K562 (cell line): Measurements from ENCODE around the gene DMXL1. TPM values are rescaled to one million over a fixed set of nuclear protein-coding genes. Genes with fewer than 3 reads are reported as not detected.

Experiments used
- ATAC-seq: fragments of 200-7000 bp; cut with Tn5 transposase; 3 replicates; pipeline ENCODE4 v1.9.1; 2020; ENCODE audit warnings: moderate library complexity
- BruUV-seq: library from RNA; stranded (reverse); fragments of 400-500 nt; replicated peaks from 2 replicates; lab custom pipeline; 2021; lab: Mats Ljungman, UMichigan
- CTCF ChIA-PET: fragments of 300-600 bp; formaldehyde crosslinking; extraction: SDS; loops from one replicate; lab custom pipeline; 2021; ENCODE audit warnings: low intra/inter-chr PET ratio; lab: Yijun Ruan, JAX
- POLR2A ChIA-PET: fragments of 300-600, 350-650 bp; sonication (Branson Sonifier 250); formaldehyde crosslinking; extraction: SDS; loops from one replicate; lab custom pipeline; 2021; ENCODE audit warnings: antibody characterized with exemption, inconsistent platforms; lab: Yijun Ruan, JAX
- DNase-seq, 4 experiments: peaks; one replicate each; pipeline versions ENCODE4 v3.0.0 to v3.0.0-alpha.2; 2011 to 2018; ENCODE audit warnings: low spot score in 3 of 4, mixed read lengths in 3 of 4; ENCODE audit errors: extremely low read depth in 1 of 4
- FAIRE-seq: peaks from 2 replicates; lab custom pipeline; 2011; peaks lifted over from hg19 to GRCh38; lab: Jason Lieb, UNC
- H2AFZ ChIP-seq: 2 replicates; pipeline ENCODE4 v1.6.0; 2011; ENCODE audit warnings: low read depth, low read length, control low read depth, inconsistent platforms
- H3K27ac ChIP-seq: fragments of 200-600 bp; 3 replicates; pipeline ENCODE4 v1.8.0; 2011; ENCODE audit warnings: low read depth, mild to moderate bottlenecking, control low read depth, inconsistent platforms, low read length, moderate library complexity, mixed read lengths; ENCODE audit errors: extremely low read depth
- H3K27me3 ChIP-seq, 2 experiments: fragments of 300-600 bp in 1 of 2; 2 replicates in 1 of 2; 3 replicates in 1 of 2; pipeline versions ENCODE4 v1.6.0 to v1.8.0; 2011; ENCODE audit warnings: inconsistent platforms in 2 of 2, low read length in 2 of 2, mild to moderate bottlenecking in 1 of 2, mixed read lengths in 1 of 2, moderate library complexity in 1 of 2; ENCODE audit not compliant: control insufficient read depth in 2 of 2, insufficient read depth in 2 of 2
- H3K36me3 ChIP-seq: fragments of 300-600 bp; 3 replicates; pipeline ENCODE4 v1.8.0; 2011; ENCODE audit warnings: mild to moderate bottlenecking, low read length, inconsistent platforms; ENCODE audit not compliant: control insufficient read depth, insufficient read depth
- H3K4me1 ChIP-seq, 2 experiments: fragments of 200-600 bp in 1 of 2; replicated peaks in 1 of 2; 2 replicates in 1 of 2; 3 replicates in 1 of 2; pipeline versions ENCODE4 v1.5.1 to v1.8.0; 2011; ENCODE audit warnings: inconsistent platforms in 2 of 2, low read length in 2 of 2, mild to moderate bottlenecking in 1 of 2, mixed read lengths in 1 of 2, moderate library complexity in 1 of 2; ENCODE audit not compliant: control insufficient read depth in 2 of 2, insufficient read depth in 2 of 2
- H3K4me2 ChIP-seq: 2 replicates; pipeline ENCODE4 v1.6.1; 2011; ENCODE audit warnings: low read length, control low read depth, inconsistent platforms, mixed read lengths; ENCODE audit not compliant: insufficient read depth
- H3K4me3 ChIP-seq: fragments of 200-600 bp; sonication (generic), shearing (Covaris generic); 2 replicates; pipeline ENCODE4 v1.5.1; 2016; ENCODE audit warnings: control low read depth, inconsistent platforms
- H3K79me2 ChIP-seq: fragments of 200-600 bp; 3 replicates; pipeline ENCODE4 v1.8.0; 2011; ENCODE audit warnings: low read length, inconsistent platforms; ENCODE audit not compliant: control insufficient read depth, insufficient read depth
- H3K9ac ChIP-seq, 2 experiments: 2 replicates each; pipeline versions ENCODE4 v1.6.0 to v1.6.1; 2011; ENCODE audit warnings: low read depth in 2 of 2, low read length in 2 of 2, control low read depth in 1 of 2, inconsistent platforms in 1 of 2, mild to moderate bottlenecking in 1 of 2, mixed read lengths in 1 of 2; ENCODE audit not compliant: insufficient read depth in 1 of 2
- H3K9me1 ChIP-seq: one replicate; pipeline ENCODE4 v1.6.0; 2011; ENCODE audit warnings: inconsistent platforms, mild to moderate bottlenecking, low read length, moderate library complexity; ENCODE audit not compliant: control insufficient read depth, insufficient read depth
- H3K9me3 ChIP-seq: replicated peaks from 2 replicates; pipeline ENCODE4 v1.5.1; 2011; ENCODE audit warnings: low read depth, low read length, inconsistent platforms; ENCODE audit not compliant: control insufficient read depth, insufficient read depth
- H4K20me1 ChIP-seq: replicated peaks from 2 replicates; pipeline ENCODE4 v1.6.1; 2011; ENCODE audit warnings: low read length, inconsistent platforms, mixed read lengths; ENCODE audit not compliant: control insufficient read depth, insufficient read depth
- CEBPB ChIP-seq: fragments of 450-650 bp; IDR thresholded peaks from 2 replicates; pipeline ENCODE4 v1.6.1; 2016; ENCODE audit warnings: missing genetic modification characterization, missing compliant biosample characterization
- FOXK1 ChIP-seq: sonication (generic); formaldehyde crosslinking; IDR thresholded peaks from 2 replicates; pipeline ENCODE4 v1.8.0; 2022; ENCODE audit warnings: missing genetic modification reagents, mild to moderate bottlenecking, borderline replicate concordance
- FOXM1 ChIP-seq, 2 experiments: fragments of 450-650 bp in 1 of 2; sonication (generic) in 1 of 2; formaldehyde crosslinking in 1 of 2; IDR thresholded peaks; 2 replicates each; pipeline versions ENCODE4 v1.6.1 to v1.9.0; 2017 to 2022; ENCODE audit warnings: low read depth in 2 of 2, mild to moderate bottlenecking in 2 of 2, missing genetic modification reagents in 1 of 2, moderate library complexity in 1 of 2
- MXI1 ChIP-seq: IDR thresholded peaks from 2 replicates; pipeline ENCODE4 v1.6.1; 2011; ENCODE audit warnings: low read depth, mild to moderate bottlenecking, improper control_type of control experiment, low read length
- NR2C2 ChIP-seq, 2 experiments: fragments of 200-800 bp in 1 of 2; sonication (Bioruptor generic) in 1 of 2; sonication (generic) in 1 of 2; formaldehyde crosslinking in 1 of 2; IDR thresholded peaks; 2 replicates each; pipeline versions ENCODE4 v1.6.1 to v1.8.0; 2016 to 2022; ENCODE audit warnings: mild to moderate bottlenecking in 1 of 2, missing compliant biosample characterization in 1 of 2, missing genetic modification characterization in 1 of 2, missing genetic modification reagents in 1 of 2
- SAP30 ChIP-seq: fragments of 200-600 bp; sonication (generic); IDR thresholded peaks from 2 replicates; pipeline ENCODE4 v1.6.1; 2012; ENCODE audit warnings: borderline replicate concordance, low read depth, mild to moderate bottlenecking, moderate library complexity, low read length, control low read depth, inconsistent platforms; ENCODE audit not compliant: insufficient read depth, poor library complexity, severe bottlenecking
- SMARCB1 ChIP-seq: IDR thresholded peaks from 2 replicates; pipeline ENCODE4 v1.6.1; 2011; ENCODE audit warnings: improper control_type of control experiment, low read depth; ENCODE audit not compliant: insufficient read length
- SPI1 ChIP-seq: IDR thresholded peaks from 2 replicates; pipeline ENCODE4 v1.6.1; 2011; ENCODE audit warnings: low read depth, low read length, control low read depth, borderline replicate concordance
- ZNF212 ChIP-seq: fragments of 450-650 bp; formaldehyde crosslinking; IDR thresholded peaks from 2 replicates; pipeline ENCODE4 v1.4.0; 2020; ENCODE audit warnings: mild to moderate bottlenecking
- WGBS: fragments of 100-300 bp; shearing (Covaris generic); methylation state at CpG from one replicate; pipeline ENCODE4 v1.1.6; 2016; ENCODE audit warnings: low coverage, mixed read lengths; ENCODE audit not compliant: insufficient coverage; ENCODE audit errors: missing lambda C conversion rate; 5-methylcytosine and 5-hydroxymethylcytosine counted together
- in situ Hi-C: fragments of 300-500 bp; cut with MboI; formaldehyde crosslinking; loops from 4 replicates; pipeline ENCODE4 v1.15.0; 2018; ENCODE audit warnings: inconsistent platforms, mixed read lengths
- intact Hi-C: fragments of 100-400 bp; cut with micrococcal nuclease; formaldehyde crosslinking; loops from 2 replicates; pipeline ENCODE4 v1.14.2; 2022
- polyA plus RNA-seq, 8 experiments: library from polyadenylated mRNA; depleted of rRNA in 4 of 8; stranded (reverse) in 5 of 8; unstranded in 3 of 8; fragments of >200 nt; fragmentation: Nextera tagmentation in 2 of 8; fragmentation: Illumina TruSeq in 1 of 8; extraction: Ambion mirVana in 2 of 8; extraction: Trizol in 1 of 8; gene quantifications; 2 replicates each; pipeline versions ENCODE4 v1.2.1 to v1.2.3, GENCODE V29; 2011 to 2014; ENCODE audit warnings: inconsistent platforms in 1 of 8, missing spikeins in 1 of 8
- total RNA-seq, 7 experiments: library from RNA; depleted of rRNA in 6 of 7; stranded (reverse); fragments of >200 nt in 6 of 7; fragmentation: Illumina TruSeq in 2 of 7; extraction: Trizol in 2 of 7; gene quantifications; 2 replicates each; pipeline versions ENCODE4 v1.2.1 to v1.2.3, GENCODE V29; 2011 to 2021; ENCODE audit warnings: low replicate concordance in 1 of 7
- TF ChIP-seq, protein P1 (sequence below): sonication (generic); formaldehyde crosslinking; IDR thresholded peaks from 2 replicates; pipeline ENCODE4 v1.8.0; 2022; ENCODE audit warnings: mild to moderate bottlenecking, low read depth, missing genetic modification reagents
- TF ChIP-seq, protein P2 (sequence below), 3 experiments: fragments of 200-800 bp in 1 of 3; sonication (Bioruptor generic) in 1 of 3; sonication (generic) in 1 of 3; formaldehyde crosslinking in 1 of 3; IDR thresholded peaks; 2 replicates each; pipeline versions ENCODE4 v1.6.1 to v1.8.0; 2016 to 2022; ENCODE audit warnings: mild to moderate bottlenecking in 2 of 3, missing compliant biosample characterization in 2 of 3, missing genetic modification characterization in 2 of 3, missing genetic modification reagents in 1 of 3

DMXL1 gene
- total and polyA plus RNA-seq, 9 of the 15 experiments (the other 6 are each of a cell fraction or from before 2014, with no cell fraction given) = 8.3 to 40.3 (median 30.6) TPM

DNA sequence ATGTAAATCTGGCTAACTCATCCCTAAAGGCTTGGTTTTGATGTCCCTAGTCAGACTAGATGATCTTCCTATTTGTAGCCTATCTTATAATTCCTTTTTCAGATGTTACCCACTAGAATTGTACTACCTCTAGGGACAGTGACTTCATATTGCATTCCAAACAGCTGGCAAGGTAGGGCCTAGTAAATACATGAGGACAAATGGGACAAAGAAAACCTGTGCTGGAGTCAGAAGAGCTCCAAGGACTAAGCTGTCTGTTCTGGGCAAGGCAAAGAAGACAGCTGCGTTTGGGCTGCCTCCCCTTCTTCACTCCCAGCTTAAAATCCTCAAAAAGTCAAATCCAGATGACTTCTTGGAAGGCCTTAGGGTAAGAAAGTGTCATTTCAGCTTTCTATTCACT lies 10.0 kb downstream of the DMXL1 start:
- Histone ChIP-seq H3K9ac (no peak overlapping the region), H4K20me1 (peaks cover 8% of the 10 kb centered on the region; the same call in 1 of the 2 replicates), H3K36me3 (peaks cover 12% of the 10 kb centered on the region), H3K79me2 (peaks cover 94% of the 10 kb centered on the region), H3K27me3 (no peaks in the 10 kb centered on the region), H3K4me1 (peaks cover 10 to 27% of the 10 kb centered on the region in 2 experiments; a peak in 4 of 5 replicates), H3K4me2 (no peak overlapping the region), H3K4me3 (no peak overlapping the region), H3K9me1 (no peaks in the 10 kb centered on the region), H2AFZ (no peak overlapping the region), H3K27ac (no peak overlapping the region), H3K9me3 (peaks cover 2% of the 10 kb centered on the region; the same call in 1 of the 2 replicates)
- in situ Hi-C loops = no loop called here
- no peak for TF ChIP-seq SPI1
- TF ChIP-seq, protein P1, sequence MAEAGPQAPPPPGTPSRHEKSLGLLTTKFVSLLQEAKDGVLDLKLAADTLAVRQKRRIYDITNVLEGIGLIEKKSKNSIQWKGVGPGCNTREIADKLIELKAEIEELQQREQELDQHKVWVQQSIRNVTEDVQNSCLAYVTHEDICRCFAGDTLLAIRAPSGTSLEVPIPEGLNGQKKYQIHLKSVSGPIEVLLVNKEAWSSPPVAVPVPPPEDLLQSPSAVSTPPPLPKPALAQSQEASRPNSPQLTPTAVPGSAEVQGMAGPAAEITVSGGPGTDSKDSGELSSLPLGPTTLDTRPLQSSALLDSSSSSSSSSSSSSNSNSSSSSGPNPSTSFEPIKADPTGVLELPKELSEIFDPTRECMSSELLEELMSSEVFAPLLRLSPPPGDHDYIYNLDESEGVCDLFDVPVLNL (CRISPR knock-in tag) = no peak
- no peak for TF ChIP-seq NR2C2 (CRISPR knock-in tag; IDR thresholded peaks at IDR 0.05)
- no peak for TF ChIP-seq NR2C2 (tag; IDR thresholded peaks at IDR 0.05)
- TF ChIP-seq SAP30 = no peak
- TF ChIP-seq SMARCB1 = no peak
- TF ChIP-seq, protein P2, sequence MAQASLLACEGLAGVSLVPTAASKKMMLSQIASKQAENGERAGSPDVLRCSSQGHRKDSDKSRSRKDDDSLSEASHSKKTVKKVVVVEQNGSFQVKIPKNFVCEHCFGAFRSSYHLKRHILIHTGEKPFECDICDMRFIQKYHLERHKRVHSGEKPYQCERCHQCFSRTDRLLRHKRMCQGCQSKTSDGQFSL (CRISPR knock-in tag; IDR thresholded peaks at IDR 0.05) = no peak
- TF ChIP-seq, protein P2 (tag; IDR thresholded peaks at IDR 0.05) = no peak
- no peak for TF ChIP-seq FOXM1 (IDR thresholded peaks at IDR 0.05; ENCODE audit: low read depth)
- TF ChIP-seq FOXM1 (CRISPR knock-in tag; IDR thresholded peaks at IDR 0.05; ENCODE audit: low read depth) = no peak
- no peak for TF ChIP-seq MXI1
- no peak for TF ChIP-seq CEBPB
- TF ChIP-seq FOXK1 (CRISPR knock-in tag) = no peak
- TF ChIP-seq ZNF212 = no peak
- intact Hi-C loops = no loop called here
- CTCF ChIA-PET = no interaction called here
- DNase-seq = no peak
- POLR2A ChIA-PET = interaction anchor here (0.6 to 2.8 kb wide), 4 partner anchors 10 to 115 kb away, joined by 3 to 16 read pairs (median 3); partner anchors contain the start of gene DMXL1
- 82% methylated on average over 1 of the region's 1 CpG for WGBS
- ATAC-seq = no peak
- FAIRE-seq = no peak
- no TSS peak for BruUV-seq
